ENCODE results near the gene TFB2M.
"Not testable (repeated sequence)": the region's sequence is repeated elsewhere in the genome, so short reads cannot be mapped to it uniquely, and the experiment has no call there.

DNA sequence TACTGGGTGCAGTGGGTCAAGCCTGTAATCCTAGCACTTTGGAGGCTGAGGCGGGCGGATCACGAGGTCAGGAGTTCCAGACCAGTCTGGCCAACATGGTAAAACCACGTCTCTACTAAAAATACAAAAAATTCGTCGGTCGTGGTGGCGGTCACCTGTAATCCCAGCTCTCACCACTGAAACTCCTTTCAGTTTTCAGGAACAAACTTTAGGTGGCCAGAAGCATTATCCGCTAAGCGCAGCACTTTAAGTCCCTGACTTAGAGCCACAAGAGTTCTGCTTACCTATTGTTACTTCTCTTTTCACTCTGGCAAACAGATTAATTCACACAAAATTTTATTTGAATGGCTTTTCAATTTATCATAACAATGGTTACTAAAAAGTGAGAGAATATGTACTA is 5.2 kb downstream of the TFB2M start:
- TF ChIP-seq, protein P1, sequence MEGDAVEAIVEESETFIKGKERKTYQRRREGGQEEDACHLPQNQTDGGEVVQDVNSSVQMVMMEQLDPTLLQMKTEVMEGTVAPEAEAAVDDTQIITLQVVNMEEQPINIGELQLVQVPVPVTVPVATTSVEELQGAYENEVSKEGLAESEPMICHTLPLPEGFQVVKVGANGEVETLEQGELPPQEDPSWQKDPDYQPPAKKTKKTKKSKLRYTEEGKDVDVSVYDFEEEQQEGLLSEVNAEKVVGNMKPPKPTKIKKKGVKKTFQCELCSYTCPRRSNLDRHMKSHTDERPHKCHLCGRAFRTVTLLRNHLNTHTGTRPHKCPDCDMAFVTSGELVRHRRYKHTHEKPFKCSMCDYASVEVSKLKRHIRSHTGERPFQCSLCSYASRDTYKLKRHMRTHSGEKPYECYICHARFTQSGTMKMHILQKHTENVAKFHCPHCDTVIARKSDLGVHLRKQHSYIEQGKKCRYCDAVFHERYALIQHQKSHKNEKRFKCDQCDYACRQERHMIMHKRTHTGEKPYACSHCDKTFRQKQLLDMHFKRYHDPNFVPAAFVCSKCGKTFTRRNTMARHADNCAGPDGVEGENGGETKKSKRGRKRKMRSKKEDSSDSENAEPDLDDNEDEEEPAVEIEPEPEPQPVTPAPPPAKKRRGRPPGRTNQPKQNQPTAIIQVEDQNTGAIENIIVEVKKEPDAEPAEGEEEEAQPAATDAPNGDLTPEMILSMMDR (IDR thresholded peaks at IDR 0.05; ENCODE audit: low read depth, low read length) = not testable (repeated sequence)
- TF ChIP-seq EZH2phosphoT487 (IDR thresholded peaks at IDR 0.05; ENCODE audit: low read depth) = not testable (repeated sequence)
